ENCODE measurements around the gene ADGRG3. TPM values are rescaled to one million over a fixed set of nuclear protein-coding genes. Genes with fewer than 3 reads are reported as not detected.
A peak's percentile ranks its signal among the peaks of the same experiment; 100 is the strongest.

ADGRG3 gene
- total RNA-seq, 1 experiment from 2014 or later = not detected

GRCh38 chr16:57734925-57735754 lies 67.0 kb downstream of the ADGRG3 start:
- Histone ChIP-seq H3K4me2 (ENCODE audit: low read length) (peak overlapping the region; percentile 93), H3K27ac (ENCODE audit: low read depth, low read length) (peak overlapping the region; percentile 79), H3K4me1 (ENCODE audit: control insufficient read depth in 1 of 2, insufficient read depth in 2 of 2, low read length in 2 of 2) (peaks cover 8 to 24% of the 10 kb centered on the region in 2 experiments), H3K36me3 (ENCODE audit: control insufficient read depth in 1 of 2, insufficient read depth in 2 of 2, low read length in 2 of 2) (no peaks in the 10 kb centered on the region), H3K4me3 (replicated peaks in 1 of 2; ENCODE audit: low read depth in 1 of 2, low read length in 2 of 2) (peak overlapping the region; percentile 91 to 96), H3K9me2 (ENCODE audit: insufficient read depth) (no peaks in the 10 kb centered on the region), H3K9me3 (ENCODE audit: control insufficient read depth in 1 of 2, insufficient read depth in 1 of 2, low read depth in 1 of 2, low read length in 2 of 2) (no peaks in the 10 kb centered on the region), H2AFZ (ENCODE audit: low read depth, low read length, poor library complexity, severe bottlenecking) (no peak overlapping the region), H3K9ac (ENCODE audit: low read length) (peak overlapping the region; percentile 94), H3K79me2 (ENCODE audit: insufficient read depth, low read length) (peaks cover 10% of the 10 kb centered on the region; the same call in 1 of the 2 replicates), H3K27me3 (ENCODE audit: insufficient read depth, low read length) (no peaks in the 10 kb centered on the region), H4K20me1 (ENCODE audit: insufficient read depth) (no peaks in the 10 kb centered on the region)
- peak; percentile 100 for DNase-seq (ENCODE audit: low read depth, low spot score)
- CTCF ChIA-PET = interaction anchor here (0.9 to 2.5 kb wide), 7 partner anchors 12 to 159 kb away, joined by 3 to 10 read pairs (median 4); no protein-coding TSS in a partner anchor
- peak; percentile 92 for ATAC-seq
- POLR2A ChIA-PET = interaction anchor here (0.9 to 1.5 kb wide), 8 partner anchors 10 to 266 kb away, joined by 3 to 7 read pairs (median 3); partner anchors contain the start of gene USB1
- BruUV-seq (replicated peaks) = TSS peak; percentile 89
- RAD21 ChIA-PET (ENCODE audit: low non-redundant PET in 1 of 2, low total read pairs in 2 of 2, uncharacterized antibody in 2 of 2, unreplicated experiment in 2 of 2) = interaction anchor here in 1 of 2 experiments (1.0 kb wide), 1 partner anchor 128 kb away, joined by 3 read pairs; no protein-coding TSS in a partner anchor
- intact Hi-C loops (cut with micrococcal nuclease) = loop anchor here (5.0 kb wide), 1 partner anchor 143 kb away; no protein-coding TSS in a partner anchor
- peak; percentile 61; the same call in 1 of the 2 replicates for TF ChIP-seq MAX (IDR thresholded peaks at IDR 0.05)
- no peak for TF ChIP-seq ZBTB33 (IDR thresholded peaks at IDR 0.05; ENCODE audit: extremely low read depth, insufficient replicate concordance, low read length)
- peak; percentile 49 for TF ChIP-seq TCF7L2 (IDR thresholded peaks at IDR 0.05; ENCODE audit: borderline replicate concordance, extremely low read depth, insufficient read depth, insufficient read length)
- TF ChIP-seq YY1 (IDR thresholded peaks at IDR 0.05; ENCODE audit: extremely low read depth, insufficient replicate concordance, low read depth, low read length) = peak; percentile 99
- no peak; the same call in 1 of the 2 replicates for TF ChIP-seq CBX3 (IDR thresholded peaks at IDR 0.05; ENCODE audit: low read depth)
- no peak for TF ChIP-seq SIN3A (IDR thresholded peaks at IDR 0.05; ENCODE audit: low read depth)
- no peak for TF ChIP-seq REST (IDR thresholded peaks at IDR 0.05; ENCODE audit: low read depth)
- no peak for TF ChIP-seq CEBPB (IDR thresholded peaks at IDR 0.05; ENCODE audit: low read depth)
- TF ChIP-seq ATF3 (IDR thresholded peaks at IDR 0.05) = no peak
- TF ChIP-seq SP1 (IDR thresholded peaks at IDR 0.05; ENCODE audit: low read depth) = peak; percentile 100
- TF ChIP-seq RAD21 (IDR thresholded peaks at IDR 0.05; ENCODE audit: low read depth) = no peak
- no peak for TF ChIP-seq EZH2 (IDR thresholded peaks at IDR 0.05)
- peak; percentile 35 for TF ChIP-seq POLR2A (IDR thresholded peaks at IDR 0.05; ENCODE audit: borderline replicate concordance, extremely low read depth, insufficient read depth, insufficient read length)
- no peak for TF ChIP-seq JUND (IDR thresholded peaks at IDR 0.05)
- TF ChIP-seq CTCF (IDR thresholded peaks at IDR 0.05 in 2 of 3, conservative IDR thresholded peaks at IDR 0.05 in 1 of 3; ENCODE audit: borderline replicate concordance in 1 of 3, insufficient read depth in 1 of 3, low read depth in 2 of 3, low read length in 2 of 3) = no peak
- no peak for TF ChIP-seq FOSL1 (IDR thresholded peaks at IDR 0.05; ENCODE audit: low read depth)
- TF ChIP-seq ZFX (IDR thresholded peaks at IDR 0.05) = peak; percentile 61
- no peak for TF ChIP-seq ZNF274 (IDR thresholded peaks at IDR 0.05; ENCODE audit: low read depth, low read length)

All from HCT116 (cell line).